SK-N-SH treated with all-trans-retinoic acid at 6 μM for 48 hours (cell line): ENCODE results near the gene OXLD1.

Experiments used
- BACH2 ChIP-seq: fragments of 250-450 bp; sonication (Bioruptor Pico); IDR thresholded peaks from 2 replicates; pipeline ENCODE4 v1.9.0; 2021; ENCODE audit warnings: mild to moderate bottlenecking, borderline replicate concordance
- CSDC2 ChIP-seq: fragments of 250-450 bp; sonication (Bioruptor Pico); IDR thresholded peaks from 2 replicates; pipeline ENCODE4 v1.5.0; 2020; ENCODE audit warnings: mild to moderate bottlenecking, moderate library complexity
- ISL1 ChIP-seq: fragments of 250-450 bp; sonication (Bioruptor Pico); IDR thresholded peaks from 2 replicates; pipeline ENCODE4 v2.1.2; 2022; ENCODE audit warnings: mild to moderate bottlenecking, moderate library complexity
- RARB ChIP-seq: fragments of 250-450 bp; sonication (Bioruptor Pico); IDR thresholded peaks from 2 replicates; pipeline ENCODE4 v1.8.0; 2021; ENCODE audit warnings: mild to moderate bottlenecking, moderate library complexity
- ZFP30 ChIP-seq: fragments of 450-650 bp; formaldehyde crosslinking; IDR thresholded peaks from 2 replicates; pipeline ENCODE4 v1.5.0; 2022; ENCODE audit warnings: mild to moderate bottlenecking, moderate library complexity
- ZNF70 ChIP-seq: fragments of 450-650 bp; formaldehyde crosslinking; IDR thresholded peaks from 2 replicates; pipeline ENCODE4 v1.5.0; 2020; ENCODE audit warnings: mild to moderate bottlenecking, moderate library complexity
- ZNF8 ChIP-seq: fragments of 450-650 bp; formaldehyde crosslinking; IDR thresholded peaks from 2 replicates; pipeline ENCODE4 v1.5.0; 2020; ENCODE audit warnings: mild to moderate bottlenecking, moderate library complexity

DNA sequence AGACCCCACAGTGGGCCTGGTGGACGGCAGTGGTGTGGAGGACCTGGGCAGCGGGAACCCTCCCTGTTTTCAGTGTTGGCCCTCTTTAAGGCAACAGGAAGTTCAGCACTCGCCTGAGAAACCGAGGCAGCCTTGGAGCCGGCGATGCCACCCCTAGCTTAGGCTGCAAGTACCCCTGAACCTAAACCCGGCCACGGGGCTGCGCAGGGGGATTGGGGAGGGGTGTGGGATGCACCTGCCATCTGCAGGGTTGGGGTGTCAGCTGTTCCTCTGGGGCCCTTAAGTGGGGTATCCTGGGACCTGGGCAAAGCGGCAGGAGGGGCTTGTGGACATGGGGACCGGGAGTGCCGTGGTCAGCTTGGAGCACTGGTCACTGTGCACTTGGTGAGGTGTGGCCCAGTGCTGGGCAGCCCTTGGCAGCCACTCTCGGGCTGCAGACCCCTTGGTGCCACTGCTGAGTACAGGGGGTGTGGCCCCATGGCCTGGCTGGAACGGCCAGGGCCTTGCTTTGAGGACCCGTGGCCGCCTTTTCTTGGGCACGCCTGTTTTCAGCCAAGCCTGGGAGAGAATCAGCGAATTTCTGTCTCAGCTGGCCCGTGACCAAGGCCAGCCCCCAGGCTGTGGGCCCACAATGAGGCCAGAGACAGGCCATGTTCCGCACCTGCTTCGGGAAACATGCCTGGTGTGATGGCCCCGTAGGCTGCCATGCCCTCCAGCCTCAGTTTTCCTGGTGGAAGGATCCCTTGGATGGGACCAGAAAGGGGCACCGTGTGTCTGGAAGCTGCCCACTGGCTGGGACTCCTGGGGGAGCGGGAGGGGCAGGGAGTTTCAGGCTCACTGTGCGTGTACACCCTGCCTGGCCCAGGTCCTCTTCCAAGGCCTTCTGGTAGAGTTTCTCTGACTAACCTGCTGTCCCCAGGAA lies 41.6 kb upstream of the OXLD1 start:
- TF ChIP-seq ZFP30 (CRISPR knock-in tag) (no peak), ZNF70 (CRISPR knock-in tag) (no peak), BACH2 (CRISPR knock-in tag) (no peak), ISL1 (no peak), ZNF8 (no peak), RARB (no peak), CSDC2 (CRISPR knock-in tag) (no peak)
